DOHH2 (cell line): ENCODE results near the gene NUDT8.

ENCODE experiments used
- H3F3A ChIP-seq: fragments of 200-600 bp; sonication (generic), shearing (Covaris generic); 2 replicates; pipeline ENCODE4 v1.6.0; 2016; ENCODE audit warnings: antibody characterized with exemption, mild to moderate bottlenecking; ENCODE audit not compliant: control insufficient read depth, insufficient read depth
- H3K27ac ChIP-seq: fragments of 200-600 bp; sonication (generic); 2 replicates; pipeline ENCODE4 v1.5.1; 2014; ENCODE audit warnings: low read depth, mild to moderate bottlenecking, low read length, moderate library complexity
- H3K27me3 ChIP-seq: fragments of 200-600 bp; sonication (generic); 2 replicates; pipeline ENCODE4 v1.6.1; 2014; ENCODE audit warnings: mild to moderate bottlenecking, low read length, mixed read lengths; ENCODE audit not compliant: control insufficient read depth
- H3K36me3 ChIP-seq: fragments of 200-600 bp; sonication (generic); 2 replicates; pipeline ENCODE4 v1.6.1; 2014; ENCODE audit warnings: mild to moderate bottlenecking, low read length, moderate library complexity, mixed read lengths; ENCODE audit not compliant: control insufficient read depth
- H3K4me1 ChIP-seq: fragments of 200-600 bp; sonication (generic); 2 replicates; pipeline ENCODE4 v1.6.1; 2014; ENCODE audit warnings: mild to moderate bottlenecking, low read length, mixed read lengths; ENCODE audit not compliant: control insufficient read depth
- H3K4me2 ChIP-seq: fragments of 200-600 bp; sonication (generic); 2 replicates; pipeline ENCODE4 v1.6.0; 2014; ENCODE audit warnings: mild to moderate bottlenecking, low read length, moderate library complexity
- H3K4me3 ChIP-seq: fragments of 200-600 bp; sonication (generic); 2 replicates; pipeline ENCODE4 v1.5.1; 2014; ENCODE audit warnings: mild to moderate bottlenecking, low read length, mixed read lengths
- H3K79me2 ChIP-seq: fragments of 200-600 bp; sonication (generic); 2 replicates; pipeline ENCODE4 v1.6.1; 2014; ENCODE audit warnings: mild to moderate bottlenecking, low read length, mixed read lengths; ENCODE audit not compliant: control insufficient read depth
- H3K9me2 ChIP-seq: fragments of 200-600 bp; sonication (generic); replicated peaks from 2 replicates; pipeline ENCODE4 v1.6.1; 2014; ENCODE audit warnings: mild to moderate bottlenecking, low read length, mixed read lengths; ENCODE audit not compliant: control insufficient read depth
- H3K9me3 ChIP-seq: fragments of 200-600 bp; sonication (generic); 2 replicates; pipeline ENCODE4 v1.6.1; 2014; ENCODE audit warnings: antibody characterized with exemption, low read length, mixed read lengths; ENCODE audit not compliant: control insufficient read depth, insufficient read depth
- H4K20me1 ChIP-seq: fragments of 200-600 bp; sonication (generic); 2 replicates; pipeline ENCODE4 v1.6.0; 2014; ENCODE audit warnings: low read depth, mild to moderate bottlenecking, antibody characterized with exemption, low read length, moderate library complexity; ENCODE audit not compliant: control insufficient read depth, insufficient read depth
- CTCF ChIP-seq: fragments of 200-600 bp; sonication (generic); IDR thresholded peaks from one replicate; pipeline ENCODE4 v1.5.1; 2014; ENCODE audit warnings: antibody characterized with exemption, mild to moderate bottlenecking, low read depth, low read length; ENCODE audit not compliant: poor library complexity, severe bottlenecking
- EZH2phosphoT487 ChIP-seq: fragments of 200-600 bp; sonication (generic); IDR thresholded peaks from 2 replicates; pipeline ENCODE4 v1.6.1; 2017; ENCODE audit warnings: borderline replicate concordance, mild to moderate bottlenecking, antibody characterized with exemption, low read length, moderate library complexity, mixed read lengths

Gene NUDT8

DNA sequence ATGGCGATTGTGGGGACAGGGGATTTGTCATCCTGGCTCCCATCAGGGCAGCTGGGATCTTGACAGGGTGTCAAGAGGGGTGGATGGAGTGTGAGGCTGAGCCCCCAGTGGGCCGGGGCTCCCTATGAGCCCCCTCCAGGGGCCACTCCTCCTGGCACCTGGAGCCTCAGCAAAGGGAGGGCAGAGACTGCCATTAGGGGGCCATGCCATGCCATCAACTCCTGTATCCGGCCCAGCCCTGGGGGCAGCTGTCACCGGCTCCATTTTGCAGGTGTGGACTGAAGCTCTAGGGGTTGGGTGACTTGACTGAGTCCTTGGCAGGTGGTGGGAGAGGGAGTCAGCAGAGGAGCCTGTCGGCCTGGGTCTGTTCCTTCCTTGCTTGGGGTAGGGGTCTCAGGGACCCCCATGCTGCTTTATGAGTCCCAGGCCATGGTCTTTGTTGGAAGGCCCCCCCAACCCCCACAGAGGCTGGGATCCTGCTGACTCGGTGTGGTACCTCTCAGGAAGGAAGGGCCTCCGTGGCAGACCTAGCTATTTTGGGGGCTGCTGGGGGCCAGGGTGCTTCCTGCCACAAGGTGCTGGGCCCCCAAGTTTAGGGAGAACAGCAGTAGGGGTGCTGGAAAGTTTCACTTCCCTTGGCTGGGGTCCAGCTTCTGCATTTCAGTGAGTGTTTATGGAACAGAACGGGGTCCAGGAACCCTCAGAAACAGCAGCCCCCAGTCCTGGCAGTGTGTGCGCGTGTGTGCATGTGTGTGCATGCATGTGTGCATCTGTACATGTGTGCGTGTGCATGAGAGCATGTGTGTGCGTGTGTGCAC is 19.3 kb upstream of the NUDT8 start:
- Histone ChIP-seq H3K79me2 (peaks cover 6% of the 10 kb centered on the region; the same call in 1 of the 2 replicates), H3K27ac (peak overlapping the region; percentile 99), H4K20me1 (no peaks in the 10 kb centered on the region), H3K4me2 (peak overlapping the region; percentile 91), H3K4me3 (peak overlapping the region; percentile 86), H3K9me3 (peaks cover 7% of the 10 kb centered on the region; the same call in 1 of the 2 replicates), H3K36me3 (peaks cover 12% of the 10 kb centered on the region), H3K4me1 (peaks cover 89% of the 10 kb centered on the region), H3K9me2 (no peaks in the 10 kb centered on the region), H3K27me3 (no peaks in the 10 kb centered on the region), H3F3A (peaks cover 55% of the 10 kb centered on the region)
- TF ChIP-seq EZH2phosphoT487 = no peak
- no peak for TF ChIP-seq CTCF

DNA sequence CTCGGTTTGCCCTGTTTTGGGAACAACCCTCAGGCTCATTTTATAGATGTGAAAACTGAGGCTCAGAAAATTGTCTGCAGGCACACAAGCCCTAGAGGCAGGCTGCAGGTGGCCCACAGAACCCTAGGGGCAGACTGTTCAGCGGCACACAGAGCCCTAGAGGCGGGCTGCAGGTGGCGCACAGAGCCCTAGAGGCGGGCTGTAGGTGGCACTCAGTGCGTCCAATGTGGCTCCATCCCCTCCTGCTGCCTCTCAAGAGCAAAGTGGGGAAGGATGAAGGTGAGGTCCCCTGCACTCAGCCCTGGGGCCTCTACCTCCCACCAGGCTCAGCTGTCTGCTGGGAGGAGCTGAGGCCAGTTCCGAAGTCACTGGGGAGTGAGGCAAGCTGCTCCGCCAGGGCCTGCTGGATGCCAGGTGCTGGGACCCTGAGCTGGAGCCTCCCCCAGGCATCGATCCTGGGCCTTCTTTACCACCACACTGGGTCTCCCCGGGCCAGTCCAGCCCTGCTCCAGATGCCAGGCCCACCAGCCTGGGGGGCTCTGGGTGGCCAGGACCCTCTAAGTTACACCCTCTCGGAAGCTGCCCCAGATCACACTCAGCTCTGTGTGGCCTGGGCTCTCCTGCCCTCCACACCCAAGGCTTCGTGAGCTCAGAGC is 18.5 kb upstream of the NUDT8 start:
- peak overlapping the region; percentile 86 for H3K4me3 ChIP-seq
- H3K79me2 ChIP-seq = peaks cover 6% of the 10 kb centered on the region; the same call in 1 of the 2 replicates
- no peaks in the 10 kb centered on the region for H3K27me3 ChIP-seq
- H3K36me3 ChIP-seq = peaks cover 12% of the 10 kb centered on the region
- H3K27ac ChIP-seq = peak overlapping the region; percentile 99
- no peaks in the 10 kb centered on the region for H4K20me1 ChIP-seq
- H3K4me2 ChIP-seq = peak overlapping the region; percentile 91
- TF ChIP-seq CTCF (peak; percentile 90), EZH2phosphoT487 (no peak)
- peaks cover 7% of the 10 kb centered on the region; the same call in 1 of the 2 replicates for H3K9me3 ChIP-seq
- peaks cover 55% of the 10 kb centered on the region for H3F3A ChIP-seq
- H3K9me2 ChIP-seq = no peaks in the 10 kb centered on the region
- H3K4me1 ChIP-seq = peaks cover 90% of the 10 kb centered on the region

DNA sequence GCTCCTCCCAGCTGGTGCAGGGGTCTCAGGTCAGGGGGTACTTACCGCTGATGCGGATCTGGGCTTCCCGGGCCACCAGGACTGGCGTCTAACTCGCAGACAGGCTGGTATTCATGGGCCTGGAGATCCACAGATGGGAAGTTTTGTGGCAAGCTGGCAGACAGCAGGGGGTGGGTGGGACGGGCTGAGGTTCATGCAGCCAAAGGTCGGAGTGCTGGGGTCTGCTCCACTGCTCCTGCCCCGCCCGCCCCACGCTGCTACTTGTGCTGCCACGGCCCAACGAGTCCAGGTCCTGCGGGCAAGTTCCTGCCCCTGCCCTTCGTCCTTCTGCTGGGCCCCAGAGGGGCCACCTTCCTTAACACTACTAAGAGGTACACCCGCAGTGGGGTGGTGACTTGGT is 17.7 kb upstream of the NUDT8 start:
- TF ChIP-seq EZH2phosphoT487 (no peak), CTCF (no peak)
- H3K4me1 ChIP-seq = peaks cover 84% of the 10 kb centered on the region
- peak overlapping the region; percentile 91 for H3K4me2 ChIP-seq

More for the DNA sequence above, 17.7 kb upstream of the NUDT8 start:
- peaks cover 53% of the 10 kb centered on the region for H3F3A ChIP-seq
- peaks cover 6% of the 10 kb centered on the region; the same call in 1 of the 2 replicates for H3K79me2 ChIP-seq
- H3K9me3 ChIP-seq = peaks cover 7% of the 10 kb centered on the region; the same call in 1 of the 2 replicates
- no peaks in the 10 kb centered on the region for H3K9me2 ChIP-seq
- H4K20me1 ChIP-seq = no peaks in the 10 kb centered on the region
- peaks cover 9% of the 10 kb centered on the region for H3K36me3 ChIP-seq
- no peaks in the 10 kb centered on the region for H3K27me3 ChIP-seq
- H3K27ac ChIP-seq = peak overlapping the region; percentile 99
- peak overlapping the region; percentile 74 for H3K4me3 ChIP-seq
